Stomach (tissue), 4 donors: ENCODE measurements around the gene ACOT2.

Source experiments
- CTCF ChIP-seq, 7 experiments: fragments of 450-650 bp in 4 of 7; fragments of 200-600 bp in 3 of 7; sonication (generic) in 3 of 7; IDR thresholded peaks; one replicate each; pipeline ENCODE4 v1.5.1; 2016 to 2019; ENCODE audit warnings: antibody characterized with exemption in 7 of 7, control low read depth in 2 of 7, mild to moderate bottlenecking in 1 of 7
- EP300 ChIP-seq: sonication (generic); formaldehyde crosslinking; IDR thresholded peaks from one replicate; pipeline ENCODE4 v1.6.1; 2017; ENCODE audit warnings: antibody characterized with exemption
- POLR2A ChIP-seq, 4 donors: fragments of 450-650 bp; IDR thresholded peaks; one replicate each; pipeline ENCODE4 v1.6.1; 2016; ENCODE audit warnings: antibody characterized with exemption in 4 of 4, control low read depth in 2 of 4, mild to moderate bottlenecking in 1 of 4, moderate library complexity in 1 of 4
- POLR2AphosphoS5 ChIP-seq, 3 donors: sonication (generic); formaldehyde crosslinking; IDR thresholded peaks; one replicate each; pipeline ENCODE4 v1.6.1; 2016; ENCODE audit warnings: antibody characterized with exemption in 3 of 3

DNA sequence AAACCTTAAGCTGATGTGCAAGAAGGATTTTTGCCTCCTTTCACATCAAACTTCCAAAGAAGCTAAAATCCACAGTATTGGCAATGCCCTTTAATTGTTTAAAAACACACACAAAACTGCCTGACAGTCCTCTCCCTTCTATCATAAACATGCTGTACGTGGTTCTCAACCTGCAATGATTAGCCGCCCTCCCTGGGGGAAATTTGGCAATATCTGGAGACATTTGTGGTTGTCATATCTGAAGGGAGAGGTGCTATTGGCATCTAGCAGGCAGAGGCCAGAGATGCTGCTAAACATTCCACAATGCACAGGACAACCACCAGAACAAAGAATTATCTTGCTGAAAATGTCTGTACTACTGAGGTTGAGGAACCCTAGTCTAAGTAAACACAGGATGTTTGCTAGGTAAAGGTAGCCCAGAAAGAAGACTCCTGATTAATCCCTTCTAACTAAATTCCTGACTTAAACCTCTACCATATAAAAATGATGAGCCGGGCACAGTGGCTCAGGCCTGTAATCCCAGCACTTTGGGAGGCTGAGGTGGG, 44.5 kb downstream of the ACOT2 start:
- no peak for TF ChIP-seq CTCF (IDR thresholded peaks at IDR 0.05)
- TF ChIP-seq POLR2AphosphoS5 (IDR thresholded peaks at IDR 0.05) = no peak
- no peak for TF ChIP-seq POLR2A (IDR thresholded peaks at IDR 0.05)
- TF ChIP-seq EP300 = no peak
